Esophagus squamous epithelium (tissue), 5 donors: ENCODE measurements around the gene PIM2. TPM values are rescaled to one million over a fixed set of nuclear protein-coding genes. Genes with fewer than 3 reads are reported as not detected.

Experiments
- DNase-seq: peaks from one replicate; lab custom pipeline; 2025; lab: John Stamatoyannopoulos, UW
- H3K27ac ChIP-seq, 4 donors: fragments of 200-600 bp; sonication (generic); one replicate each; pipeline ENCODE4 v1.5.1; 2016 to 2019; ENCODE audit warnings: mild to moderate bottlenecking in 1 of 4
- H3K27me3 ChIP-seq, 4 donors: fragments of 200-600 bp; sonication (generic); 1 replicate in 3 of 4; 2 replicates in 1 of 4; pipeline versions ENCODE4 v1.5.1 to v1.6.0; 2017 to 2021; ENCODE audit warnings: antibody characterized with exemption in 1 of 4
- H3K36me3 ChIP-seq, 3 donors: fragments of 200-600 bp; sonication (generic); one replicate each; pipeline ENCODE4 v1.5.1; 2016 to 2019
- H3K4me1 ChIP-seq, 3 donors: fragments of 200-600 bp; sonication (generic); one replicate each; pipeline ENCODE4 v1.5.1; 2017 to 2019
- H3K4me3 ChIP-seq, 4 donors: fragments of 200-600 bp; sonication (generic); 1 replicate in 3 of 4; 2 replicates in 1 of 4; pipeline ENCODE4 v1.5.1; 2016 to 2019; ENCODE audit warnings: mild to moderate bottlenecking in 2 of 4, moderate library complexity in 1 of 4
- H3K9me3 ChIP-seq, 3 donors: fragments of 200-600 bp; sonication (generic); one replicate each; pipeline ENCODE4 v1.5.1; 2016 to 2019
- CTCF ChIP-seq, 6 experiments: fragments of 450-650 bp in 4 of 6; fragments of 200-600 bp in 2 of 6; sonication (generic) in 2 of 6; IDR thresholded peaks; one replicate each; pipeline ENCODE4 v1.5.1; 2016 to 2019; ENCODE audit warnings: antibody characterized with exemption in 6 of 6, mild to moderate bottlenecking in 4 of 6, moderate library complexity in 4 of 6
- POLR2A ChIP-seq, 4 donors: fragments of 450-650 bp; IDR thresholded peaks; one replicate each; pipeline ENCODE4 v1.6.1; 2017; ENCODE audit warnings: antibody characterized with exemption in 4 of 4, mild to moderate bottlenecking in 4 of 4, moderate library complexity in 3 of 4
- WGBS, 2 donors: methylation state at CpG; one replicate each; pipeline ENCODE4 v1.1.5; 2018; 5-methylcytosine and 5-hydroxymethylcytosine counted together
- intact Hi-C: fragments of 100-400 bp; cut with DNase I; formaldehyde crosslinking; loops from one replicate; pipeline ENCODE4 v1.15.0; 2022
- total RNA-seq, 4 donors: library from RNA; depleted of rRNA; stranded (reverse); fragments of >200 nt; gene quantifications; one replicate each; pipeline ENCODE4 v1.1.0, GENCODE V29; 2016
- donor health status: DM: yes; HTN: yes; CAD: no.

PIM2 gene
- total RNA-seq, 4 donors from 2014 or later: 3.3 to 9.7 (median 7.6) TPM

DNA sequence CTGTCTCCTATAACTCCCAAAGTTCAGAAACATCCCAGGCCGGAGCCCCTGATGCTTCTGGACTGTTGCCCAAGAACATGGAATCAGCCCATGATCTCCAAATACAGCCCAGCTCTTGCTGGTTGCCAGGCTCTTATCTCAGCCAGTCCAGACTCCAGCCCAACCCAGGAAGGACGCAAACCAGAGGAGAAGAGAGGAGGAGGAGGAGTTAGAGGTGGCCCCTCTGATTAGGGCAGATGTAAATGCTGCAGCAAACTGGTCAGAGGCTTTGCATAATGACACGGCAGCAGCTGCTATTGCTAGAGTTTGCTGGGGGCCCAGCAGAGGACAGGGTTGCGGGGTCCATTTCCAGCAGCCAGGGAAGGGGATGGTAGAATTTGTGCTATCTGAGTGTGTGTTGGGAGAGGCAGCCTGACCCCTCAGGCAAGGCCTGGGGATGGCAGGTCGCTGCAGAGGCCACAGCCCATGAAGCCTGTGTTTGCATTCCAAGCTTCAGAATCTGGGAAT is 42.8 kb upstream of the PIM2 start:
- DNase-seq: no peak
- intact Hi-C loops: no loop called here
- Histone ChIP-seq H3K27me3 (no peaks in the 10 kb centered on the region), H3K4me1 (peaks cover under 1 to 13% (median 4%) of the 10 kb centered on the region in 3 donors), H3K36me3 (no peaks in the 10 kb centered on the region), H3K9me3 (no peaks in the 10 kb centered on the region), H3K27ac (peak overlapping the region in 1 of 4 donors; percentile 54), H3K4me3 (no peak overlapping the region)
- WGBS, 2 donors: 41 to 60% methylated on average over 1 to 5 of the region's 5 CpGs
- TF ChIP-seq CTCF (IDR thresholded peaks at IDR 0.05) (no peak), POLR2A (IDR thresholded peaks at IDR 0.05) (peak in 1 of 4 donors; percentile 29)

- H3K4me3 ChIP-seq: no peak overlapping the region
- DNase-seq: no peak
- H3K9me3 ChIP-seq: no peaks in the 10 kb centered on the region
- peaks cover 5 to 26% (median 10%) of the 10 kb centered on the region in 3 donors for H3K4me1 ChIP-seq
- TF ChIP-seq POLR2A (IDR thresholded peaks at IDR 0.05) (no peak), CTCF (IDR thresholded peaks at IDR 0.05) (no peak)
- H3K27me3 ChIP-seq: no peaks in the 10 kb centered on the region
- intact Hi-C loops: no loop called here
- peak overlapping the region in 1 of 4 donors; percentile 96 for H3K27ac ChIP-seq
- peaks cover 0 to 7% (median 0%) of the 10 kb centered on the region in 3 donors for H3K36me3 ChIP-seq
- 81 to 100% methylated on average over 2 of the region's 2 CpGs for WGBS, 2 donors
Measured at GRCh38 chrX:48960291-48960690, 41.5 kb upstream of the PIM2 start.

GRCh38 chrX:48958635-48959094 is 39.8 kb upstream of the PIM2 start:
- no peak for DNase-seq
- H3K27me3 ChIP-seq: no peaks in the 10 kb centered on the region
- TF ChIP-seq POLR2A (IDR thresholded peaks at IDR 0.05) (no peak), CTCF (IDR thresholded peaks at IDR 0.05) (no peak)
- H3K9me3 ChIP-seq: no peaks in the 10 kb centered on the region
- H3K27ac ChIP-seq: peak overlapping the region; percentile 90 to 96 (median 94)
- intact Hi-C loops: no loop called here
- peaks cover 5 to 43% (median 23%) of the 10 kb centered on the region in 3 donors for H3K4me1 ChIP-seq
- peak overlapping the region; percentile 25 to 80 (median 62) for H3K4me3 ChIP-seq
- WGBS, 2 donors: 1 to 44% methylated on average over 19 to 21 of the region's 21 CpGs
- H3K36me3 ChIP-seq: peaks cover 0 to 22% (median 0%) of the 10 kb centered on the region in 3 donors

- Histone ChIP-seq H3K36me3 (peaks cover 0 to 22% (median 0%) of the 10 kb centered on the region in 3 donors), H3K27ac (peak overlapping the region; percentile 91 to 96 (median 96)), H3K9me3 (no peaks in the 10 kb centered on the region), H3K27me3 (no peaks in the 10 kb centered on the region), H3K4me3 (peak overlapping the region; percentile 52 to 80 (median 64)), H3K4me1 (peaks cover 5 to 49% (median 26%) of the 10 kb centered on the region in 3 donors)
- peak; percentile 75 for DNase-seq
- TF ChIP-seq POLR2A (IDR thresholded peaks at IDR 0.05) (peak in 3 of 4 donors; percentile 12 to 71 (median 39)), CTCF (IDR thresholded peaks at IDR 0.05) (no peak)
- 1 to 54% methylated on average over 11 to 29 of the region's 66 CpGs for WGBS, 2 donors
- intact Hi-C loops: no loop called here
Measured at GRCh38 chrX:48957827-48958634, 39.2 kb upstream of the PIM2 start.

DNA sequence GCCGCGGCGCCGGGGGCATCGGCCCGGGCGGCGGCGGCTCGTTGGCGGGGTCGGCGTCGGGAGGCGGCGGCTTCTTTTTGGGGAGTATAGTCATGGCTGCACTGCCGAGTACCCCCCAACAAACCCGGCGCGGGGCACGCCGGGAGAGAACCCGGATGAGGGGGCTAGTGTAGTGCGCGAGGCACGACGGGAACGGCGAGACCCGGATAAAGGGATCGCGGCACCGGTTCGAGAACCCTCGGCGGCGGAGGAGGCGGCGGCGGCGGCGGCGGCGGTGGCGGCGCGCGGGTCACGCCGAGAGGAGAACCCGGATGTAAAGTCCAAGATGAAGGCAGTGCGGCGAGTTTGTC is 38.6 kb upstream of the PIM2 start, which contains the start of gene OTUD5:
Gene OTUD5 (minus strand): TSS at position 131 of the 350 bp plus-strand sequence. CDS start 37 bp downstream, at position 94.
- H3K27ac ChIP-seq: peak within 1 kb of the TSS; percentile 91 to 96 (median 96)
- peaks cover 5 to 55% (median 30%) of the 10 kb centered on the region in 3 donors for H3K4me1 ChIP-seq
- no peaks in the 10 kb centered on the region for H3K27me3 ChIP-seq
- no peaks in the 10 kb centered on the region for H3K9me3 ChIP-seq
- intact Hi-C loops: no loop called here
- peak within 1 kb of the TSS; percentile 52 to 80 (median 64) for H3K4me3 ChIP-seq
- peaks cover 0 to 22% (median 0%) of the 10 kb centered on the region in 3 donors for H3K36me3 ChIP-seq
- WGBS, 2 donors: 35% methylated on average over 15 of the region's 53 CpGs; no CpG with 5 or more reads in 1 of the 2 donors
- DNase-seq: no peak
- TF ChIP-seq CTCF (IDR thresholded peaks at IDR 0.05) (no peak), POLR2A (IDR thresholded peaks at IDR 0.05) (no peak)
